ENCODE measurements around the gene UMODL1.

UMODL1 gene

GRCh38 chr21:42151948-42152220, 80.8 kb downstream of the UMODL1 start:
- TF ChIP-seq POLR2AphosphoS5 (IDR thresholded peaks at IDR 0.05; ENCODE audit: low read depth) (no peak), REST (IDR thresholded peaks at IDR 0.05; ENCODE audit: insufficient replicate concordance, low read depth) (no peak), GABPA (IDR thresholded peaks at IDR 0.05; ENCODE audit: low read depth) (no peak), SPI1 (IDR thresholded peaks at IDR 0.05; ENCODE audit: borderline replicate concordance, low read depth) (no peak), CTCF (IDR thresholded peaks at IDR 0.05; ENCODE audit: insufficient read depth, low read length) (no peak)
- H3K27me3 ChIP-seq (ENCODE audit: insufficient read depth, poor library complexity, severe bottlenecking): no peaks in the 10 kb centered on the region
- H3K4me3 ChIP-seq (replicated peaks; ENCODE audit: insufficient read depth, low read length): no peak overlapping the region
- no peak overlapping the region for H3K27ac ChIP-seq (replicated peaks)
- DNase-seq (ENCODE audit: low read depth in 1 of 2, low spot score in 1 of 2): no peak

- Histone ChIP-seq H3K4me3 (replicated peaks; ENCODE audit: insufficient read depth, low read length) (no peak overlapping the region), H3K27ac (replicated peaks) (no peak overlapping the region), H3K27me3 (ENCODE audit: insufficient read depth, poor library complexity, severe bottlenecking) (no peaks in the 10 kb centered on the region)
- DNase-seq (ENCODE audit: low read depth in 1 of 2, low spot score in 1 of 2): no peak
- TF ChIP-seq POLR2AphosphoS5 (IDR thresholded peaks at IDR 0.05; ENCODE audit: low read depth) (no peak), REST (IDR thresholded peaks at IDR 0.05; ENCODE audit: insufficient replicate concordance, low read depth) (no peak), CTCF (IDR thresholded peaks at IDR 0.05; ENCODE audit: insufficient read depth, low read length) (no peak), GABPA (IDR thresholded peaks at IDR 0.05; ENCODE audit: low read depth) (no peak), SPI1 (IDR thresholded peaks at IDR 0.05; ENCODE audit: borderline replicate concordance, low read depth) (no peak)
Measured at GRCh38 chr21:42153046-42153686, 82.0 kb downstream of the UMODL1 start.

DNA sequence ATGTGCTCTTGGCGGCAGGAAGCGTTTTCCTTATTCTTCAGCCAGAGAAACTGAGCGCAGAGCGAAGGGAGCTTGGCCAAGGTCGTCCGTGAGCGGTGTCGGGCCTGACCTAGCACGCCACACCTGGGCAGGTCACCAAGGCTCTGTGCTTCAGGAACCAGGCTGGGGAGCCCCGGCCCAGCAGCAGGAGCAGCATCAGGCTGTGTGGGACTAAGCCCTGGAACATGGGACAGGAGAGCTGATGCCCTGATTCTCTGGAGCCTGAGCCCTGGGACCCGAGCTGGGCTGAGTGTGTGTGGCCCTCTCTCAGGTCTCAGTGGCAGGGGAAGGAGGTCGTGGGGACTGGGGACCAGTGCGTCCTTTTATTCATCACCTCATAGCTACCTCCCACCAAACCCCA, 82.6 kb downstream of the UMODL1 start:
- DNase-seq (ENCODE audit: low read depth in 1 of 2, low spot score in 1 of 2): no peak
- TF ChIP-seq CTCF (IDR thresholded peaks at IDR 0.05; ENCODE audit: insufficient read depth, low read length) (no peak), REST (IDR thresholded peaks at IDR 0.05; ENCODE audit: insufficient replicate concordance, low read depth) (no peak), GABPA (IDR thresholded peaks at IDR 0.05; ENCODE audit: low read depth) (no peak), POLR2AphosphoS5 (IDR thresholded peaks at IDR 0.05; ENCODE audit: low read depth) (no peak), SPI1 (IDR thresholded peaks at IDR 0.05; ENCODE audit: borderline replicate concordance, low read depth) (no peak)
- Histone ChIP-seq H3K27ac (replicated peaks) (no peak overlapping the region), H3K27me3 (ENCODE audit: insufficient read depth, poor library complexity, severe bottlenecking) (no peaks in the 10 kb centered on the region), H3K4me3 (replicated peaks; ENCODE audit: insufficient read depth, low read length) (no peak overlapping the region)
